Tongue (tissue), 2 donors: Measurements from ENCODE around the gene SSC5D. TPM values are rescaled to one million over a fixed set of nuclear protein-coding genes. Genes with fewer than 3 reads are reported as not detected.

Experiments
- DNase-seq: peaks from one replicate; pipeline ENCODE4 v3.0.0-alpha.2; 2015
- total RNA-seq: library from RNA; depleted of rRNA; stranded (reverse); fragments of >200 nt; gene quantifications from one replicate; pipeline ENCODE4 v1.2.3, GENCODE V29; 2014

The SSC5D gene
- total RNA-seq, 1 donor from 2014 or later = 29.2 TPM

DNA sequence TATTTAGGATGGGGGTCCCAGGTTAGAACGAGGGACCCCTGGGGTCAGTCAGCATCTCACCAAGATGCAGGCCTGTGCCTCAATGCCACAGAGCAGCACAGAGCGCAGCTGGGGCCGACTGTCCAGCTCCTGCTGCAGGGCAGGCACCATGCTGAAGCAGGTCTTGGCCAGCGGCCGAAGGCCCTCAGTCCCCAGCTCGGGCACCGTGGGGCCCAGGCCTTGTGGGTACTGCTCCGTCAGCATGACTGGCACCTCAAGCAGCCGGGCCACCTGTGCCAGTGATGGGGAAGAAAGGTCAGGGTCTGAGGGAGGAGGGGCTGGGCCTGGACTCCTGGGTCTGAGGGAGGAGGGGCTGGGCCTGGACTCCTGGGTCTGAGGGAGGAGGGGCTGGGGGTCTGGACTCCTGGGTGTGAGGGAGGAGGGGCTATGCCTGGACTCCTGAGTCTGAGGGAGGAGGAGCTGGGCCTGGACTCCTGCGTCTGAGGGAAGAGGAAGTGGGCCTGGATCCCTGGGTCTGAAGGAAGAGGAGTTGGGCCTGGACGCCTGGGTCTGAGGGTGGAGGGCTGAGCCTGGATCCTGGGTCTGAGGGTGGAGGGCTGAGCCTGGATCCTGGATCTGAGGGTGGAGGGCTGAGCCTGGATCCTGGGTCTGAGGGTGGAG is 32.5 kb upstream of the SSC5D start:
- no peak for DNase-seq

DNA sequence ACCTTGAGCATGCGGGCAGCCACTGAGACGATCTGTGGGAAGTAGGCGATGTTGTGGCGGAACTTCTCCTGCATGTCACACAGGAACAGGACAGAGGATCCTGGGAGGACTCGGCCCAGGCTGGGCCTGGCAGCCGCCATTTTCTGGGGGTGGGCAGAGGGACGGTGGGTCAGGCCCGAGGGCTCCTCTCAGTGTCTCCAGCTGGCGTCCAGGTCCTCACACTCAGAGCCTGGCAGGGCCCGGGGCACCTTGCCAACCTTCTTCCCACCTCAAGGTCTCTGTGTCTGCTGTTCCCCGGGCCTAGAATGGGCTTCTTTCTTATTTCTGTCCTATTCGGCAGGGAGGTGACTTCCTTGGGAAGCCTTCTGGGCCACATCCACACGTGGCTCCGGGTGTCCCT is 31.9 kb upstream of the SSC5D start:
- no peak for DNase-seq

DNA sequence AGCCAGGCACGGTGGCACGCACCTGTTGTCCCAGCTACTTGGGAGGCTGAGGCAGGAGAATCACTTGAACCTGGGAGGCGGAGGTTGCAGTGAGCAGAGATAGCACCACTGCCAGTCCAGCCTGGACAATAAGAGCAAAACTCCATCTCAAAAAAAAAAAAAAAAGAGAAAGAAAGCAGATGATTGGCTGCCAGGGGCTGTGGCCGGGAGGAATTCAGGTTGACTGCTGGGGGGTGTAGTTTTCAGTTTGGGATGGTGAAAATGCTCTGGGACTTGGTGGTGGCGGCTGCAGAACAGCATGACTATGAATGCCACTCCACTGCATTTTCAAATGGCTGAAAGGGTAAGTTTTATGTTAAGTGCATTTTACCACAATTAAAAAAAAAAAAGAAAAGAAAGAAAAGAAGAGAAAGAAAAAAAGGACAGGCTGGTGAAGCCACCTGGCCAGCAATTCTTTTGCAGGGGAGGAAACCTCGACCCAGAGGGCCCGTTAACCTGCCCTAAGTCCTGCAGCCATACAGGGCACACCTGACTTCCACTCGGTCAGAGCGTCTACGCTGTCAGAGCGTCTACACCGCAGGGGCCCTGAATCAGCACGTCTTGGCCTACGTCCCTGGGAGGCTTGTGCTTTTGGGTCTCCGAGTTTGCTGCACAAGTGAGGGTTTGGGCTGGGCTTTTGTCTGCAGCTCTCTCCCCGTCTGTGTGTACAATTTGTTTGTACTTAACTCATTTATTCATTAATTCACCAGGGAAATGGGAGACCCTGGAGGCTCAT is 30.4 kb upstream of the SSC5D start:
- no peak for DNase-seq

DNA sequence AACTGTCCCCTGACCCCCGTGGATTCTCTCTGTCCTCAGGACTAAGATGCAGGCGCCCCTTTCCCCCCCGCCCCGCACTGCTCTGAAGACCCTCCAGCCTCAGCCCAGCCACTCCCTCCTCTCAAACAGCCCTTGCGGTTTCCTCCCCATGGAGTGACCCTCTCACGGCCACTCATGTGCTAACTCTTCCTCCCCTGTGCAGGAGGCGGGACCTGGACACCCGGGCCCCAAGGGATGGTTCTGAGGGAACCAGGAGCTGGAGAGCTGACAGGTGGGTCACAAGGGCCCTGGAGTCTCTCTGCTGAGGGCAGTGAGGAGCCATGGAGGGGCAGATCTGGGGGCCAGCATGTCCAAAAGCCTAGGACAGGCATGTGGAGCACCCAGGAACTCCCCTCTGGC is 28.7 kb upstream of the SSC5D start:
- no peak for DNase-seq

DNA sequence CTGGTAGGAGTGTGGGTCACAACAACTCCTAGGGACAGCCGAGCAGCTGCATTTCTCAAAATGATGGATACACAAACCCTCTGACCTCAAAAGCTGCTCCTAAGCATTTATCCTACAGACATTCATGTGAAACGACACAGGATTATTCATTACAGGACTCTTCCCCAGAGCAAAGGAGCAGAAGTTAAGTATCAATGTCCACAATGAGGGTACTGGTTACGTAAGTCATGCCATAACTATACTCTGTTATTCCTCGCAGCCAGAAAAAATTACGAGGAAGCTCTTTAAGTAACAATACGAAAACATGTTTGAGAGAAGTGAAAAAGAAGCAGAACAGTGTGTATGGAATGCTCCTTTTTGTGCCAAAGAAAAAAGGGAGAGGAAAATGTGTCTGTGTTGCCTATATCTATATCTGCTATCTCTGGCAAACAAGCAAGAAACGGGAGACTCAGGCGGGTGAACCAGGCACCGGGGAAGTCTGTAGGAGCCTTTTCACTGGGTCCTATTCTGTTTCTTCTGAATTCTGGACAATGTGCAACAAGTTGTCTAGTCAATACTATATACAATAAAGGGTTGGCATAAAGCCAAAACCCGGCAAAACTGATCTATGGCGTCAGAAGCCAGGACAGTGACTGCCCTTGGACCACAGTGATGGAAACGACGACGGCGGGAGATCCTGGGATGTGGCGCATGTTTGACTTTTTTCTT is 28.1 kb upstream of the SSC5D start:
- peak; percentile 54 for DNase-seq

DNA sequence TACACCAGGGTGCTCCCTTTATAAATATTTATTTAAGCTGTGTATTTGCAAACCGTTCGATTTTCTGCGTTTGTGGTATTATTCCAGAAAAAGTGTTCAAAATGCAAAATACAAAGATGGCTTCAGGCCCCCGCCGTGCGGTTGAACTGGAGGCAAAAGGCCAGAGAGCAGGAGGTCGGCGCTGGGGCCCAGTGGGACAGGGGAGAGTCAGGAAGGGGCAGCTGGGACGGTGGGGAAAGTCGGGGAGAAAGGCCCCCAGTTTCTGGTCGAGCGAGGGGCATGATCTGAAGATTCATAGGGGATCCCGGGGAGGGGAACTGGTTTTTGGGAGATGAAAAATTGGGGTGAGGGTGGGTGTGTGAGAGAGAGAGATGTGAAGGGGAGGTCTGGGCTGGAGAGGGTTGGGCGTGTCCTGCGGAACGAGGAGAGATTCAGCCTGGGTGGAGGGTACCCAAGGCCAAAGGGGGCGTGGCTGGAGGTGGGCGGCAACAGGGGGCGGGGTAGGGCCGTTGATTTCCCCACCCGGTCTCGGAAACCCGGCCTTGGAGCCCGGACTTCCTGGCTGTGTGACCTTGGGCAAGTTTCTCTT is 27.5 kb upstream of the SSC5D start:
- DNase-seq = peak; percentile 87

DNA sequence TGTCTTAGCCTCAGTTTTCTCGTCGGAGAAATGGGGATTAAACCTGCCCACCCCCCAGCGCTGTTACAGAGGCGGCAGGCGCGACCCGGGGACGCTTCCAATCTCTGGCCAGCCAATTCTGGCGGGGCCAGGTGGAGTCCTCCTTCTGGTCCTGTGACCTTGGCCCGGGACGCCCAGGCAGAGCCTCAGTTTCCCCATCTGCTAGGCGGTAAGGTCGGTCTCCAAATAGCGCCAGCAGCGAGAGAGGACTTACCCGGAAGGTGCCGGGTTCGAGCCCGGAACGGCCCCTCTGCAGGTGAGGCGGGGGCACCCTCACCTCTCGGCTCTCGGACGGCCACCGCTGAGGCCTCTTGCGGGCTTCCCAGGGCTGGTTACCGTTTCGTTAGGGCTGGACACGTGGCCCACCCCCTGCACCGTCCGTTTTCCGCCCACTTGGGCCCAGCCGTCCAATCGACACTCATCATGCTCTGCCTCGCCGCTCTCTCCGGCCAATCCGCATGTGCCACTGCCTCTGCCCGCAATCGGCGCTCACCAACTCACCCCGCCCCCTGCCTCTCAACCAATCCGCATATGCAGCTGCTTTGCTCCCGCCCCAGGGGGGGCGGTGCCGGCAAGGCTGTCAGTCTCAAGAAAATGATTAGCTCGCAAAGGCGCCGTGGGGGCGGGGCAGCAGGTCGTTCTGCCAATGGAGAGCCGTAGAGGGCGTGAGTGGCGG is 26.8 kb upstream of the SSC5D start, which contains the start of gene ISOC2:
TSS of gene ISOC2 (minus strand) at position 384 of the 715 bp plus-strand sequence. CDS start 5,156 bp downstream, outside the sequence.
- peak; percentile 100 for DNase-seq

DNA sequence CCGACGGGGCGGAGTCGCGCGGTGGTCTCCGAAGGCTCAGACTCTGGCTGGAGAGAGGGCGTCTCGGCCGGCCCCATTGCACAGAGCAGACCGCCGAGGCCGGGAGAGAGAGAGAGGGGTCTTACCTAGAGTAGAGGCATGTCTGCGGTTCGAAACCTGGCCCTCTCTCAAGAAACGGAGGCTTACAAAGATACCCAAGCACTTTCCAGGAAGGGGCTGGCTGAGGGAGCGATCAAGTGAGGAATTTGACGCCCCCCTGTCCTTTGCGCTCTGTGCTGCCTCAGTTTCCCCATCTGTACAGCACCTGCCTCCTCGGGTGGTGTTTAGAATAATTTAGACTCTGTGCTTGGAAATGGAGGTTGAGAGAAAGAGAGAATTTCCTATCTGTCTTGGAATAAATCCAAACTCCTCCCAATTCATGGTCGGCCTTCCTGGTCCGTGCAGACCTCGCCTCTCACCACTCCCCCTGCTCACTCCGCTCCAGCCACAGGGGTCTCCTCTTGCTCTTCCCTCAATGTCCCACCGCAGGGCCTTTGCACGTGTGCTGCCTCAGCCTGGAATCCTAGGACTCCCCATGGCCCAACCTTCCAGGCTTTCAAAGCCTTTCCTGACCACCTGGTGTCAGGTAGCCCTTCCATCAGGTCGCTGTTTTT is 26.1 kb upstream of the SSC5D start:
- DNase-seq = peak; percentile 56

DNA sequence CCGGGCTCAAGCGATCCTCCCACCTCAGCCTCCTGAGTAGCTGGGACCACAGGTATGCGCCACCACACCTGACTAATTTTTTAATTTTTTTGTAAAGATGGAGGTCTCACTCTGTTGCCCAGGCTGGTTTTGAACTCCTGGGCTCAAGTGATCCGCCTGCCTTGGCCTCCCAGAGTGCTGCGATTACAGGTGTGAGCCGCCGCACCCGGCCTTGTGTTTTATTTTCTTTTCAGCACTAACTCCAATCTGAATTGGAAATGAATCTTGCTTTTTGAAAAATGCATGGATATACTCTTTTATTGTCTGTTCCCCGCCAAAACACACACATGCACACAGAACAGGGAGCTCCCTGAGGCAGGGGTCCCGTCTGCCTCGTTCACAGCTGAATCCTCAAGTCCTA is 25.5 kb upstream of the SSC5D start:
- DNase-seq = no peak

DNA sequence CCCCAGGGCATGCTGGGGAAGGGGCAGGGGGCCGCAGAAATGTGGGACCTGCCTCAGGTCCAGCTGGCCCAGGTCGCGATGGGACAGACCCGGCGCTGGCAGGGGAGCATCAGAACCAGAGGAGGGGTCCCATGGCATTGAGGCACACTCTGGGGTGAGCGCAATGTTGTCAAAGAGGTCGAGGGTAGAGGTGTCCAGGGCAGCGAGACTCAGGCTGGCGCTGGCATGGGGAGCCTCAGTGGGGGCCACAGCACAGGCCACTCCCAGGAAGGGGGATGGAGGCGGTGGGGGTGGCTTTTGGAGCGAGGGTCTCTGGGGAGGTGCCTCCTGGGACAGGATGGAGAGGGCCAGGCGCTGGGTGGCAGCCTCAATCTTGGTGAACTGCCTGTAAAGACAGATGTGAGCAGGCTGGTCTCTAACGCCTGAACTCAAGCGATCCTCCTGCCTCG is 24.6 kb upstream of the SSC5D start:
- DNase-seq = no peak

DNA sequence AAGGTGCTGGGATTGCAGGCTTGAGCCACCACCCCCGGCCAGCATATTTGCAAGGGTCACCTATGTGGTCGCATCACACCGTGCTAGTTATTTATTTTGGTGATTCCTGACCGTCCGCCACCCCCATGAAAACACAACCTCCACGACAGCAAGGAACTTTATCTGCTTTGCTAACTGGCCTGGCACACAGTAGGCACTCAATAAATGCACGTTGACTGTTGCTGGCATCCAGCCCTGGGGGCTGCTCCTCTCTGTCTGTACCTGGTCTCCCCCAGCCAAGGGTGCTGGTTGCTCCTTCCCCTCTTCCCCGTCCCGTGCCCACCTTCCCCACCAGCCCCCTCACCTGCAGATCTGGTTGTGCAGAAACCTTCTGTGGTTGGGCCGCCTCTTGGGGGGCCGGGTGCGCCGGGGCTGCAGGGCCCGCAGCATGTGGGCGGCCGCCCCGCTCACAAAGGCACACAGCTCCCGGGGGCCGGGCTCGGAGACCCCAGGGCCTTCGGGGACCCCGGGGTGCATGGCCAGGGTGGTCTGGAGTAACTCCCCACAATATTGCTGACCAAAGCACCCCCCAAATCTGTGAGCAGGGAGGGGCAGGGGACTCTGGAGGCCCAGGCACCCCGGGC is 24.1 kb upstream of the SSC5D start:
- DNase-seq = no peak

DNA sequence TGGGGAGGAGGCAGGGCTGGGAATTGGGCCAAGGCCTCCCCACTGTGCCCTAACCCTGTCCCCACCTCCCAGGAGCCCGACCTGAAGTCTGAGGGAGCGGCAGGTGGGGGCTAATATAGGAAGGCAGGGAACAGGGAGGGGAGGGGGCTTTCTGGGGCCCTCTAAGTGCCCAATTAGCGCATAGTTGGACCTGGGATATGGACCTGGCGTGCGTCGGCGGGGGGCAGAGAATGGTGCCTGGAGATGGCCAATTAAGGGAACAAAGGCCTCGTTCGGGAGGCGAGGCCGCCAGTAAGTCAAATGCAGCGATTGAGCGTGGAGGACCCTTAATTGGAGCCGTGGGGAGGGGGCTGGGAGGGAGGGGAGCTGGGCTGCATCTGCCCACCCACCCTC is 23.6 kb upstream of the SSC5D start, which contains the start of gene C19orf85:
TSS of gene C19orf85 (minus strand) at position 90 of the 393 bp plus-strand sequence. CDS start 197 bp downstream, outside the sequence.
- DNase-seq = no peak

DNA sequence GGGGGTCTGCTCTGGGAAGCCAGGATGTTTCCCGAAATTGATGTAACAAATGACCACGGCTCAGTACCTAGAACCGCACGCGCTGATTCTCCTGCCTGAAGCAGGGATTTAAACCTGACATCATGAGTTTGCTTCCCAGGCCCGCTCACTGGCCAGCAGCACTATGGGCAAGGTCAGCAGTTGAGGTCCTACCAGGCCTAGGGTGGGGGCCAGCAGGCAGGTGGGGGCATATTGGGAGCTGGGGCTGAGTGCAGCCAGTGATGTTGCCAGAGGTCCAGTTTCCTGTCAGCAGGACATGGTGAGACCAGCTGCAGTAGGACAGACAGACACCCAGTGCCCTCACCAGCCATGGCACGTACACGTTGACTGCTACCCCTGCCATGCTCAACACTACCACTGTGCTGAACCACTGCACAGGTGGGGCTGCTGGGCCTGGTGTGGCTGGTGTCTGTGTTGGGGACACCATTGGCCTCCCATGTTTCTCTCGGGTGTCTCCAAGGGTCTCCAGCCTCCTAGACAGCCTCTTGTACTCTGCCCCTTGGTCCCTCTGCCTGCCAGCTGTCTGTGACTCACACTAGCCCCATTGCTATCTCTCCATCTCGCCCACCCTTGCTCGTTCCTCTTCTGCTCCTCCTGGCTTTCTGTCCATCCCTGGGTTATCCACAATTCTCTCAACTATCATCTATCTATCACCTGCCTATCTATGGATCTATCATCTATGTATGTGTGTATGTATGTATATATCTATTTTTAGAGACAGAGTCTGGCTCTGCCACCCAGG is 22.6 kb upstream of the SSC5D start:
- no peak for DNase-seq

DNA sequence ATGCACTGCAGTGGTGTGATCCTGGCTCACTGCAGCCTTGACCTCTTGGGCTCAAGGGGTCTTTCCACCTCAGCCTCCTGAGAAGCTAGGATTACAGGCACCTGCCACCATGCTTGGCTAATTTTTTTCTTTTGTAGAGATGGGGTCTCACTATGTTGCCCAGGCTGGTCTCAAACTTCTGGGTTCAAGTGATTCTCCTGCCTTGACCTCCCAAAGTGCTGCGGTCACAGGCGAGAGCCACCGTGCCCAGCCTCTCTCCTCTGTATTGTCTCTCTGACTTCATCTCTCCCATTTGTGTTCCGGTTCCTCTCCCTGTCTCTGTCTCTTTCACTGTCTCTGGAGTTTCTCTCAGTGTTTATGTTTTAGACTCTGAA is 22.0 kb upstream of the SSC5D start:
- DNase-seq = no peak

DNA sequence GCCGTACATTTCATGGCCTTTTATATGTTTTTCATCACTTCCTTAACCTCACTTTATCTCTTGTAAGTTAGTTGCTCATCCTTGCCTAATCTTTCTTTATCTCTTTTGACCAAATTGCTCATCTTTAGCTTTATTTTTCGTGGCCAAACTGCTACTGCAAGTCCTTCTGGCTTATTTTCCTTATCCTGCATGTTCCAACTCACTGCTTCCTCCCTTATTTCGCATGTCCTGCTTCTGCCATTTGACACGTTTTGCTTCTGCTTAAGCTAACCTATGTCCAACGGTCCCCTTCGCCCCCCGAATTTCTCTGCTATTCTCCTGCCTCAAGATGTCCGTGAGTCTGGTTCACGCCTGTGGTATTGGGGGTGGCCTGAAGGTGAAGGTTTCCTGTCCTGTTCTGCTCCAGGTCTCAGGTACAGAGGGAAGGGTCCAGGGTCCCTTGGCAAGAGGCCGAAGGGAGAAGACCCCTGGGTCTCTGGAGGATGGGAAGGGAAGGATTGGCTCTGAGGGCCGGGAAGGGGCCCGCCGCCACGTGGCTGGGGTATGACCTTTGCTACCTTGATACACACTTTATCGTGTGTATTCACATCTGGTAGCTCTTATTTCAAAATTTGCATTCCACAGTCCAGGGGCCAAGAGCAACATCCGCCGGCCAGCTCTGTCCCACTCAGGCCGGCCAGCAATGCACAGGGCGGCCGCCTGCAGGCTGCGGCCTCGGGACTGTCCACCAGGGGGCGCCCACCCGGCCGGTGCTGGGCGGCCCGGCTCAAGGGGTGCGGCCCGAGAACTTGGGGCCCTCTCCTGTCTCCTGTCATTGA is 20.8 kb upstream of the SSC5D start:
- peak; percentile 68 for DNase-seq

DNA sequence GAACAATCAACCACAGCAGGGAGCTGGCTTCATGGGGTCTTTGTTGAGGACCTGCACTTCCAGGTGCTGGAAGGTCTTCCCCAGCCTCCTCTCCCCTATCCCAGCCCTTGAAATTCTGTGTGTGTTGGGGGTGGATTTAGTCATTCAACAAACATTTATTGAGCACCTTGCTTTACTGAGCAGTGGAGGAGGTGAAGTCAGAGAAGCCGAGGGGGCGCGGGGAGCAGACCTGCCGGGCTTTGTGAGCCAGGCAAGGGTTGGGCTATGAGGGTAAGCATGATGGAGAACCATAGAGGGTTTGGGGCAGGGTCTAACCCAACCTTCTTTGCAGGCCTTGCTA is 20.2 kb upstream of the SSC5D start:
- DNase-seq = no peak

DNA sequence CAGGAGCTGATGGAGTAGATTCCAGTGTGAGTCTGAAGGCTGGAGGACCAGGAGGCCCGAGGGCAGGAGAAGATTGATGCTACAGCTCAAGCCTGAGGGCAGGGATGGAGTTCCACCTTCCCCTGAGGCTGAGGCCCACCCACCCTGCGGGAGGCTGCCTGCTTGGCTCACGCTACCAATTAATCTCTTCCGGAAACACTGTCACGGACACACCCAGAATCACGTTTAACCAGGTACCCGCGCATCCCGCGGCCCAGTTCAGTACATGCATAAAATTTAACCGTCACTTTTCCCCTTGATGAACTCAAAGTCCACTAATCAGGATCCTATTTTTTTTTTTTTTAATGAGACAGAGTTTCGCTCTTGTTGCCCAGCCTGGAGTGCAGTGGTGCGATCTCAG is 17.0 kb upstream of the SSC5D start:
- DNase-seq = no peak

DNA sequence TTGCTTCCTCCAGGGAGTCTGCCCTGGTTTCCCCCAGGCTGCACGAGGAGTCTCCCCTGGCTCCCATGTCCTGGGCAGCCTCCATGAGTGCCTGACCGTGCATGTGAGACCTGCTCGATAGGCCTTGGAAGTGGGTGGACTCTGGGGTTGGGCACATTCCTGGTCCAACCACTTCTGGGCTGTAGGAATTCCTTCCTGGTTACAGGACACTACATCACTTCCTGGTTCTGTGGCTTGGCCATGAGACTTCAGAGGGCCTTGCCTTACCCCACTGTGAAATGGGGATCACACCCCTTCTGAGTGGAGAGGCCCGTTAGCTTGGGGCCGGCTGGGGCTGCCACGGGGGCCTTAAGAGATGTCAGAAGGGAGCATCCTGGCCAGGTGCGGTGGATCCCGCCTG is 15.8 kb upstream of the SSC5D start:
- no peak for DNase-seq
